HG03064 (cell line): ENCODE data around the gene ARL16.

Experiments used
- ATAC-seq: cut with Tn5 transposase; IDR thresholded peaks from one replicate; pipeline ENCODE4 v1.9.1; 2021; ENCODE audit warnings: low read depth; ENCODE audit not compliant: unreplicated experiment

ARL16 gene

GRCh38 chr17:81673561-81674258 is 9.9 kb downstream of the ARL16 start:
- ATAC-seq, result no peak

- no peak for ATAC-seq
These were observed 10.6 kb downstream of the ARL16 start for GRCh38 chr17:81672954-81673353.

GRCh38 chr17:81672504-81672903 is 11.1 kb downstream of the ARL16 start:
- ATAC-seq, result no peak

GRCh38 chr17:81667754-81668153 is 15.8 kb downstream of the ARL16 start:
- no peak for ATAC-seq

- peak; percentile 85 for ATAC-seq
These were observed 17.0 kb downstream of the ARL16 start, which contains the start of the genes CCDC137 and OXLD1 for GRCh38 chr17:81666342-81667191. CCDC137 (plus strand) TSS chr17:81666737; CDS start chr17:81666767, 30 bp downstream. OXLD1 (minus strand) TSS chr17:81666605; CDS start chr17:81666577, 28 bp downstream.

- ATAC-seq, result no peak
These were observed 17.6 kb downstream of the ARL16 start for GRCh38 chr17:81666092-81666341.

GRCh38 chr17:81665205-81666091 is 18.1 kb downstream of the ARL16 start:
- peak; percentile 17 for ATAC-seq

- no peak for ATAC-seq
These were observed 19.5 kb downstream of the ARL16 start for GRCh38 chr17:81664051-81664470.

GRCh38 chr17:81662002-81662401 is 21.6 kb downstream of the ARL16 start:
- no peak for ATAC-seq

GRCh38 chr17:81660441-81660840 is 23.2 kb downstream of the ARL16 start:
- ATAC-seq, result no peak

GRCh38 chr17:81659038-81659437 is 24.6 kb downstream of the ARL16 start:
- no peak for ATAC-seq

- no peak for ATAC-seq
These were observed 26.8 kb downstream of the ARL16 start for GRCh38 chr17:81656835-81657234.

- ATAC-seq, result no peak
These were observed 27.4 kb downstream of the ARL16 start, which contains the start of gene PDE6G for GRCh38 chr17:81656118-81656743. PDE6G (minus strand) TSS chr17:81656542; CDS start chr17:81653305, 3,237 bp downstream.

- no peak for ATAC-seq
These were observed 28.0 kb downstream of the ARL16 start for GRCh38 chr17:81655378-81656117.

GRCh38 chr17:81652906-81653771 is 30.5 kb downstream of the ARL16 start:
- ATAC-seq, result no peak

- ATAC-seq, result no peak
These were observed 31.9 kb downstream of the ARL16 start for GRCh38 chr17:81651692-81652091.

- ATAC-seq, result no peak
These were observed 32.6 kb downstream of the ARL16 start for GRCh38 chr17:81650951-81651350.

- no peak for ATAC-seq
These were observed 34.9 kb downstream of the ARL16 start for GRCh38 chr17:81648707-81649085.
